Measurements from ENCODE around the gene ME3. TPM values are rescaled to one million over a fixed set of nuclear protein-coding genes. Genes with fewer than 3 reads are reported as not detected.
"Not testable (repeated sequence)": the region's sequence is repeated elsewhere in the genome, so short reads cannot be mapped to it uniquely, and the experiment has no call there.

The ME3 gene
- total RNA-seq, 4 donors from 2014 or later: 1.9 to 11.0 (median 6.0) TPM

DNA sequence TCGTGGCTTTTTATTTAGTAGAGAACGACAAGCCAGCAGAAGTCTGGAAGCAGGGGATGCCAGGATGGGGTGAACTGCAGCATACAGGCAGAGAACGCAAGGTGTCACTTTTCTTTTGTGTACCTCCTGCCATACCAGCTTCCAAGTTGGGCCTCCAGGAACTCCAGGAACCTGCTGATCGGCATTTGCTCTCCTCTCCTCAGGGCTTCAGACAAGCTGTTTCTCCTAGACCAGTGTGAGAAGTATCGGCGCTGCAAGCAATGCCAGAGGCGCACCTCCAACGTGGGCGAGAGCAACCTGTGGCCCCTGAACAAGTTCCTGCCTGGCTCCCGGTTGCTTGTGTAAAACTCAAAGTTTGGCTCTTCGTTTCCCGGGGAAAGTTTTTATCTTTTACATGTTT, 250.0 kb downstream of the ME3 start:
- 70 to 79% methylated on average over 12 of the region's 12 CpGs for WGBS, 2 donors
- no peak overlapping the region for H3K4me3 ChIP-seq (ENCODE audit: low read depth, poor library complexity, severe bottlenecking)
- intact Hi-C loops (cut with DNase I; ENCODE audit: low total_unique reads): no loop called here
- DNase-seq (ENCODE audit: low spot score in 2 of 2): no peak
- TF ChIP-seq, protein P1, sequence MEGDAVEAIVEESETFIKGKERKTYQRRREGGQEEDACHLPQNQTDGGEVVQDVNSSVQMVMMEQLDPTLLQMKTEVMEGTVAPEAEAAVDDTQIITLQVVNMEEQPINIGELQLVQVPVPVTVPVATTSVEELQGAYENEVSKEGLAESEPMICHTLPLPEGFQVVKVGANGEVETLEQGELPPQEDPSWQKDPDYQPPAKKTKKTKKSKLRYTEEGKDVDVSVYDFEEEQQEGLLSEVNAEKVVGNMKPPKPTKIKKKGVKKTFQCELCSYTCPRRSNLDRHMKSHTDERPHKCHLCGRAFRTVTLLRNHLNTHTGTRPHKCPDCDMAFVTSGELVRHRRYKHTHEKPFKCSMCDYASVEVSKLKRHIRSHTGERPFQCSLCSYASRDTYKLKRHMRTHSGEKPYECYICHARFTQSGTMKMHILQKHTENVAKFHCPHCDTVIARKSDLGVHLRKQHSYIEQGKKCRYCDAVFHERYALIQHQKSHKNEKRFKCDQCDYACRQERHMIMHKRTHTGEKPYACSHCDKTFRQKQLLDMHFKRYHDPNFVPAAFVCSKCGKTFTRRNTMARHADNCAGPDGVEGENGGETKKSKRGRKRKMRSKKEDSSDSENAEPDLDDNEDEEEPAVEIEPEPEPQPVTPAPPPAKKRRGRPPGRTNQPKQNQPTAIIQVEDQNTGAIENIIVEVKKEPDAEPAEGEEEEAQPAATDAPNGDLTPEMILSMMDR (IDR thresholded peaks at IDR 0.05): no peak
- TF ChIP-seq POLR2A (IDR thresholded peaks at IDR 0.05): no peak

DNA sequence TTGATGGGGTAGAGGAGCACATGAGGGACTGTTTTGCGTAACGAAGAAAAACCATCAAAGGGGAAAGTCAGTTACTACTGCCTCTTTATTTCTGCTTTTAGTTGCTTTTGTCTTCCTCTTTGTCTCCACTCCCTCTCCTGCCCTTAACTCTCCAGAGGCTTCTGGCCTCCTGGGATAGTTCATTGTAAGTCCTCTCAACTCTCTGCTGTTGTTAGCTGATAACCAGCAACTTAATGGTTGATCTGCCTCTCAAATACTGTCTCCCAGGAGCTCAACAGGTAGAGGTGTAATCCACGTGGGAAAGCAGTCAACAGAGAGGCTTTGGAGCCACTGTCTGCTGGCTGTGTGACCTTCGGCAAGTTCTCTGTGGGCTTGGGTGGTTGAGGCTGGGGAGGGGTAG, 250.5 kb downstream of the ME3 start:
- intact Hi-C loops (cut with DNase I; ENCODE audit: low total_unique reads): no loop called here
- 80 to 84% methylated on average over 4 of the region's 4 CpGs for WGBS, 2 donors
- no peak overlapping the region for H3K4me3 ChIP-seq (ENCODE audit: low read depth, poor library complexity, severe bottlenecking)
- no peak for DNase-seq (ENCODE audit: low spot score in 2 of 2)
- TF ChIP-seq, protein P1 (IDR thresholded peaks at IDR 0.05): no peak
- TF ChIP-seq POLR2A (IDR thresholded peaks at IDR 0.05): no peak

DNA sequence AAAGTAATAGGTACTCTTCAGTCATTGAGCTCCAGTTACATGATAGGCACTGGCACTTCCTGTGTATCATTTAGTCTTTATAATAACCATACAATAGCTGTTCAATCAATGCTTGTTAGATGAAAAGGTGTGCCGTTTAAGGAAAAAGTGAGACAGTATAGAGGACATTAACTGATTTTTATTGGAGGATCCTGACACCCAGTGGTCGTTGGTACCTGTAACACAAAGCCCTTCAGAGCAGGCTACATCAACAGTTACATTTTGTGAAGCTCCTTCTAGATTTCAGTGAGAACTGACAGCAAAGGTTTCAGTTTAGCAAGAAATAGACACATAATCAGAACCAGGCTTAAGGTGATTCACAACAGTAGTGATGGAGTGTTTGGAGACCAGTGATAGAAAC, 253.5 kb downstream of the ME3 start:
- 25 to 26% methylated on average over 2 of the region's 2 CpGs for WGBS, 2 donors

DNA sequence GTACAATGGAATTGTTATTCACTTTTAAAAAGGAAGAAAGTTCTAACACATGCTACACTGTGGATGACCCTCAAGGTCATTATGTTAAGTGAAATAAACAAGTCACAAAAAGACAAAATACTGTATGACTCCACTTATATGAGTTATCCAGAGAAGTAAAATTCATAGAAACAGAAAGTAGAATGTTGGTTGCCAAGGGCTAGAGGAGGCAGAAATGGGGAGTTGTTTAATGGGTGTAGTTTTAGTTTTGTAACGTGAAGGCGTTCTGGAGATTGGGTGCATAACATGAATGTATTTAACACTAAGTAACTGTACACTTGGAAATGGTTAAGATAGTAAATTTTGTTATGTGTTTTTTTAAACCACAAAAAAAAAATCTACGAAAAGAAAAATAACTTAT, 253.9 kb downstream of the ME3 start:
- 85 to 89% methylated on average over 3 of the region's 3 CpGs for WGBS, 2 donors
- intact Hi-C loops (cut with DNase I; ENCODE audit: low total_unique reads): no loop called here
- TF ChIP-seq, protein P1 (IDR thresholded peaks at IDR 0.05): no peak
- no peak for TF ChIP-seq POLR2A (IDR thresholded peaks at IDR 0.05)

More for the DNA sequence above, 253.5 kb downstream of the ME3 start:
- no peak for DNase-seq (ENCODE audit: low spot score in 2 of 2)
- TF ChIP-seq, protein P1 (IDR thresholded peaks at IDR 0.05): no peak
- no peak for TF ChIP-seq POLR2A (IDR thresholded peaks at IDR 0.05)
- intact Hi-C loops (cut with DNase I; ENCODE audit: low total_unique reads): no loop called here
- H3K4me3 ChIP-seq (ENCODE audit: low read depth, poor library complexity, severe bottlenecking): no peak overlapping the region

DNA sequence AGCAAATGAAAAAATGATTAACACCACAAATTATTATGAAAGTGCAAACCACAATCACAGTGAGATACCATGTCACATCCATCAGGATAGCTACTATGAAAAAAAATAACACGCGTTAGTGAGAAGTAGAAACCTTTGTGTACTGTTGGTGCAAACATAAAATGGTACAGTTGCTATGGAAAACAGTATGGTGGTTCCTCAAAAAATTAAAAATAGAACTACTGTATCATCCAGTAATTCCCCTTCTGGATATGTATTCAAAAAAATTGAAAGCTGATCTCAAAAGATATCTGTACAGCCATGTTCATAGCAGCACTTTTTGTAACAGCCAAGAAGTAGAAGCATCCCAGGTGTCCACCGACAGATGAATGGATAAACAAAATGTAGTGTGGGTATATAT, 254.3 kb downstream of the ME3 start:
- no peak for TF ChIP-seq POLR2A (IDR thresholded peaks at IDR 0.05)
- TF ChIP-seq, protein P1 (IDR thresholded peaks at IDR 0.05): no peak
- intact Hi-C loops (cut with DNase I; ENCODE audit: low total_unique reads): no loop called here
- WGBS, 2 donors: 89 to 93% methylated on average over 3 of the region's 3 CpGs
- DNase-seq (ENCODE audit: low spot score in 2 of 2): no peak
- no peak overlapping the region for H3K4me3 ChIP-seq (ENCODE audit: low read depth, poor library complexity, severe bottlenecking)

More for the DNA sequence above, 253.9 kb downstream of the ME3 start:
- no peak for DNase-seq (ENCODE audit: low spot score in 2 of 2)
- H3K4me3 ChIP-seq (ENCODE audit: low read depth, poor library complexity, severe bottlenecking): no peak overlapping the region

DNA sequence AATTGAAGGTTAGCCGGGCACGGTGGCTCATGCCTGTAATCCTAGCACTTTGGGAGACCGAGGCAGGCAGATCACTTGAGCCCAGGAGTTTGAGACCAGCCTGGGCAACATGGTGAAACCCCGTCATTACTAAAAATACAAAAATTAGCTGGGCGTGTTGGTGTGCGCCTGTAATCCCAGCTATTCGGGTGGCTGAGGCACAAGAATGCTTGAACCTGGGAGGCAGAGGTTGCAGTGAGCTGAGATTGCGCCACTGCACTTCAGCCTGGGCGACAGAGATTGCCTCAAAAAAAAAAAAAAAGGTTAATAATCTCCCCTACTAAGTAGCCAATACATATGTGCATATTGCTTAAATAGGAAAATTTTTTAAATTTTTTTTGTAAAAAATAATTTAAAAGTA, 255.5 kb downstream of the ME3 start:
- DNase-seq (ENCODE audit: low spot score in 2 of 2); intact Hi-C loops (cut with DNase I; ENCODE audit: low total_unique reads); H3K4me3 ChIP-seq (ENCODE audit: low read depth, poor library complexity, severe bottlenecking): not testable (repeated sequence)
- WGBS, 2 donors: 88 to 90% methylated on average over 9 of the region's 9 CpGs

All from lower leg skin (tissue), 4 donors.